VCaP (cell line): ENCODE measurements around the gene SULT1A2.

ENCODE experiments used
- H3K27ac ChIP-seq: fragments of 450-650 bp; 2 replicates; pipeline ENCODE4 v1.5.1; 2017
- CTCF ChIP-seq: fragments of 450-650 bp; conservative IDR thresholded peaks from 2 replicates; pipeline ENCODE4 v1.5.1; 2017; ENCODE audit warnings: mild to moderate bottlenecking, moderate library complexity

The SULT1A2 gene

GRCh38 chr16:28542646-28543045 lies 54.2 kb downstream of the SULT1A2 start:
- H3K27ac ChIP-seq = peak overlapping the region; percentile 94
- TF ChIP-seq CTCF = no peak
